SKM-1 treated with dmso at 0.1 percent for 144 hours (cell line): ENCODE data around the gene SLC39A1.

Experiments
- DNase-seq: peaks from one replicate; lab custom pipeline; 2025; ENCODE audit not compliant: unreplicated experiment; lab: John Stamatoyannopoulos, UW

The SLC39A1 gene

DNA sequence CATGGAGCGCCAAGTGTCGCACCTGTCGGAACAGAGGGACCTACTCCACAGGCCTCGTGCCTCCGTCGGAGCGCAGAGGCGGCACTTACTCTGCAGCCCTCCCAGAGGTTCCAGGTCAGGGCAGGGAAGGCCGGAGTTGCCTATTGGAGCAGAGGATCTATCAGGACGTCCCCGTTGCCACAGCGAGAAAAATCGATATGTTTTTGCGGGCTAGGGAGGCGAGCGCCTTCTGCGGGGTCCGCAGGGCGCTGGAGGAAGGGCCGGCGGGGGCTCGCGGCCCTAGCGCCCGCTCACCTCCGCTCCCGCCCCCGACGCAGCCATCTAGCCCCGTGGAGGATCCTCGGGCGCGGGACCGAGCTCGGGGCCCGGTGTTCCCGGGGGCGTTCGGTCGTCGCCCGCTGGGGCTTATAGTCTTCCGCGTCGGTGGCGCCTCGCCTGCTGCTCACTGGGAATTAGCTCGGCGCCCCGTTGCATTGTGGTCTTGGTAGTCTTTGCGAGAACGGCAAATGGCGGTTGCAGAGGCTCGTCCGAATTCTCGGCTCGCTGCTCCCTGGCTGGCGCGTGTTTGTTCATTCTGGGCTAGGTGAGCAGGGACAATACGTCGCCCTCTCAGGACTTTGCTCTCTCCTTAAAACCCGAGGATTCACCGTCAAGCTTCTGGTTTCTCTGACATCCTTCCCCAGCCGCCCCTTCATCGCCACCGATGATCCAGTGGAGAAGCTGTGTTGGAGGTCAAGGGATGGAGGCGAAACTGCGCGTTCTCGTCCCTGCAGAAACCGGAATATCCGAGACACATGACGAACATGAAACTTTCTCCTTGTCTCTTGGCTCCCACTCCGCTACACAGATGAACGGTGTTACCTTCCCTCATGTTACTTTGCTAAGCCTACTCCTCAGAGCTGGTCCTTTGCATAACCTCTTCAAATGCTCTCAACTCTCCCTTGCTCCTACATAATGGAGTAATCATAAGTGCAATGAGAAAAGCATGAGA is 14.2 kb upstream of the SLC39A1 start, which contains the start of gene JTB:
Gene JTB (minus strand): TSS at position 425 of the 991 bp plus-strand sequence. CDS start 422 bp downstream, at position 3.
- DNase-seq: peak; percentile 87

DNA sequence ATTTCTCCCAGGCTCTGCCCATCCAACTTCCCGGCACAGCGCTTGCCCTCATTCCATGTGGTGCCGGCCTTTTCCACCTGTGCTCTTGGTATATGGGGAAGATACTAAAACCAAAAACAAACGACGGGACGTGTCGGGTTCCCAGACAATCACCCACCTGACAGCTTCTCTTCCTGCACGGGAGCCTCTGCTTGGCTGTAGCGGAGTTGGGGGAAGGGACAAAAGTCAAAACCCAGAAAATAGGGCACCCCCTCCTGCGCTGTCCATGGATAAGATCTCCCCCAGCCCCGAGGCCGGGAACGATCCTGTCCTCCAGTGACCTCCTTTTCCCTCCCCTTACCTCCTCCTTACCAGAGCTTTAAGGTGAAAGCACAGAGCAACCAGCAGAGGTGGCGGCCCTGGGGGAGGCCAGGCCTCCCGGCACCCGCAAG is 13.5 kb upstream of the SLC39A1 start:
- no peak for DNase-seq

DNA sequence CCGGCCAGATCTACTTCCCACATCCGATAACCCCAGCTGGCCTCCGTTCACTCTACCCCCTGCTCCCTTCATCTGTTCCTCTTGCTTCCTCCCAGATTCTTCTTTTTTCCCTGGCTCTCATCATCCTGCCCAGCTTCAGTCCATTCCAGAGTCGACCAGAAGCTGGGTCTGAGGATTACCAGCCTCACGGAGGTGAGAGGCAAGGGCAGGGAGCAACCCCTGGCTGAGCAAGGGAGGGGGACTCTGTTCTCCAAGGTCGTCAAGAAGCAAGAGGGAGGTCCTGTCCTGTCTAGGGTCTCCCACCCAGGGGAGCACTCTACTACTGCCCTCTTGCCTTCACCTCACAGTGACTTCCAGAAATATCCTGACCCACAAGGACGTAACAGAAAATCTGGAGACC is 10.2 kb upstream of the SLC39A1 start:
- DNase-seq: no peak

DNA sequence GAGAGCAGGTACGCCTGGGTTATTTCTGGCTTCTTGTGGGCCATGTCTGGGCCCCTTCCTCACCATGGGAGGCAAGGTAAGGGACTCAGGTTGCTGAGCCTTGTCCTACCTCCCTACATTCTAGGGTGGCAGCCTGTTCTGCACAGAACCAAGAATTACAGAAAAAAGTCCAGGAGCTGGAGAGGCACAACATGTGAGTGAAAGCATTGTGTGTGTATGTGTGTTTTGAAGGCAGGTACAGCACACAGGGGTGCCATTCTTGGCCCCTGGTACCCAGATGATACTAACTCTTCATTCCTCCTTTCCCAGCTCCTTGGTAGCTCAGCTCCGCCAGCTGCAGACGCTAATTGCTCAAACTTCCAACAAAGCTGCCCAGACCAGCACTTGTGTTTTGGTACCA is 9.7 kb upstream of the SLC39A1 start:
- no peak for DNase-seq

DNA sequence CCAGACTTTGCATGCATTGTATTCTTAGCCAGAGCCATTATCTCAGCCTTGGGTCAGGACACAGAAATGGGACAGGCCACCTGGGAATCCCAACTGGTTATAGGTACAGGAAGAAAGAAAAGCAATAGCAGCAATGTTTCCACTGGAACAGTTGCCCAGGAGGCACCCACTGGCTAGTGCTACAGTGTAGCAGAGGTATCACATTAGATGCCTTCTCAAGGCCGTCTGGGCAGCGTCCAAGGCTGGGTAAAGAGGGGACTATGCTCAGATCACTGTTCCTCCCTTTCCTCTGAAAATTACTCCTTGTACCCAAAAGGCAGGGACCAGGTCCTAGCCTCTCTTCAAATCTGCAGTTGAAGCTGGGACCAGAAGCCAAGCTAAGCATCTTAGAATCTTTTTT is 7.0 kb upstream of the SLC39A1 start:
- DNase-seq: no peak

DNA sequence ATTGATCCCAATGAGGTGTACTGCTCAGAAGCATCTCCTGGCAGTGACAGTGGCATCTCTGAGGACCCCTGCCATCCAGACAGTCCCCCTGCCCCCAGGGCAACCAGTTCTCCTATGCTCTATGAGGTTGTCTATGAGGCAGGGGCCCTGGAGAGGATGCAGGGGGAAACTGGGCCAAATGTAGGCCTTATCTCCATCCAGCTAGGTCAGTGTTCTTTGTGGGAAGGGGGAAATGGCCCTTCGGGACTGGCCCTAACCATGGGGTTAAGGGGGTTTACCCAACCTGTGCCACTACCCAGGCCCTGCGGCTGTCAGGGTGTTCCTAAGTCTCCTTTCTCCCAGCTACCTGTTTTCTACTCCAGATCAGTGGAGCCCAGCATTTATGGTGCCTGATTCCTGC is 5.6 kb upstream of the SLC39A1 start:
- no peak for DNase-seq

DNA sequence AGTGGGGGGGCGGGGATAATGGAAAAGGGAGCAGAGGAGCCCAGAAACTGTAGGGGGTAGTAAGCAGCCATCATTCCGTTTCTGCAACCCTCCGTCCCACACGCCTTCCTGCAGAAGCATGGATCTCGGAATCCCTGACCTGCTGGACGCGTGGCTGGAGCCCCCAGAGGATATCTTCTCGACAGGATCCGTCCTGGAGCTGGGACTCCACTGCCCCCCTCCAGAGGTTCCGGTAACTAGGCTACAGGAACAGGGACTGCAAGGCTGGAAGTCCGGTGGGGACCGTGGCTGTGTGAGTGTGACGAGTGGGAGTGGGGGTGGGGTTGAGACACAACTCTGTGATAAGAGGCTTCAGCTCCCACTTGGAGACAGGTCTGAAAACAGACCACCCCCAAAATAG is 5.1 kb upstream of the SLC39A1 start:
- DNase-seq: no peak

DNA sequence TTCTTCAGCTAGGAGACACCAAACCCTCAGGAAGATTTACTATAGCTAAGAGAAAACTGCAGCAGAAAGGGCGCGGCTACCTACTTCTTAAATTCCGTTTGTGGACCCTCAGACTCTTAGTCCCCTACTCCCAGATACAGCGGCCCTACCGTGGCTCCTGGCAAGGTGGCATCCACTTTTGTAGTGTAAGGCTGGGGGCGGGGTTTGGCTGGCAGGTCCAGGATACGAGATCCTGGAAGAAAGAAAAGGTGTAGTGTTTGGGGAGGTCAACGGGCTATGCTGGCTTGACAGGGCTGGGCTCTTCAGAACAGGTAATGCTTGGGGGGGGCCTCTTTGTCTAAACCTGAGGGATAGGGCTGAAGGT is 4.6 kb upstream of the SLC39A1 start:
- no peak for DNase-seq

DNA sequence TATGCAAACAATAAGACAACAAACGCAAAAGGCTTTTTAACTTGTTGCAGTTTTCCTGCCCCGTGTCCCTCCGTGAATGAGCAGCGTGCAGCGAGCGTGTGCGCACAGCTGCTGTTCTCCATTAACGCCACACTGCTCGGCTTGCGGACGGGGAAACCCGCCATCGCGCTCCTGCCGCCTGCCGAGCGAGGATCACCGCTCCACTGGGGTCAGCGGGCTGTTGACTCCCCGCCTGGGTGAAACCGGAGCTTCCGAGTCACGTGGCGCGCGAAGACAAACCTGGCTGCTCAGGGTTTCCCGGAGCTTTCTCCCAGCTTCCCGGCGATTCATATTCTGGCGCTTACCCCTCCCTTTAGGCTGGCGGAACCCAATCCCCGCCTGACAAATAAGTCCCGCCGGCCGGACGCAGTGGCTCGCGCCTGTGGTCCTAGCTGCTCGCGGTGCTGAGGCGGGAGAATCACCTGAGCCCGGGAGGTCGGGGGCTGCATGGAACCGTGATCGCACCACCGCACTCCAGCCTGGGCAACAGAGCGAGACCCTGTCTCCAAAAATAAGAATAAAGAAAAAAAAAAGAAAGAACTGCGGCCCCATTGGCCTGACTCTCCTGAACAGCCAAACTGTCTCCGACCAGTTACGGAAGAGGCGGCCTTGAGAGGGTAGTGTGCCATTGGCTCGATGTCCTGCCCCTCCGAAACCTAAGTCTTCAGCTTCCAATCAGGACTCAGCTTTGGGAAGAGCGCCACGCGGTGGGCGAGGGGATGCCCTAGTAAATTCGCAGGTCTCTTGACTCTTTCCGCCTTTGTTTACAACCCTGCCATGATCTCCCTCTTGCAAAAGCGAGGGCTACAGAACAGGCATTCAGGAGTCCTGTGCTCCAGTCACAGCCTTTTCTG is 4.0 kb upstream of the SLC39A1 start, which contains the start of gene CREB3L4:
Gene CREB3L4 (plus strand): TSS at position 796 of the 893 bp plus-strand sequence. CDS start 624 bp downstream, outside the sequence.
- DNase-seq: peak; percentile 100

DNA sequence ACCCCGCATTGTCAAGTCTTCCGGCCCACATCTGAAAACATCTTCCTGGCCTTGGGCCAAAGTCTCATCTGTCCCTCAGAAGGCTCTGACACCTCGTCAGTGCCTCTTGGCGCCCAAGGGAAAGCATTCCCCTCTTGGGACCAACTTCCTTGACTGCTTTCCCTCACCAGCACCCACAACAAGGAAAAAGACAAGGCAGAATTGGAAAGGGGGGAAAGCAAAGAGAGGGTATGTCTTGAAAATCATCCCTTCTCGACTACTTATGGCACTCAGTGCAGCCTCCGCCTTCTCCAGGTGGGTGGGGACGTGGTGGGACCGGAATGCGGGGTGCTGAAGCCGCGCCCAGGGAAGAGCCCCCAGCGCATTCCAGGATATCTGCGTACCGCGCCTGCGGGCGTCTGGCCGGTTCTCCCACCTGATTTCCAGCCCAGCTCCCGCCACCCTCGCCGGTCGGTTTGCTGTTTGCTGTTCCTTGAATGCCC is 554 bp upstream of the SLC39A1 start:
- no peak for DNase-seq

DNA sequence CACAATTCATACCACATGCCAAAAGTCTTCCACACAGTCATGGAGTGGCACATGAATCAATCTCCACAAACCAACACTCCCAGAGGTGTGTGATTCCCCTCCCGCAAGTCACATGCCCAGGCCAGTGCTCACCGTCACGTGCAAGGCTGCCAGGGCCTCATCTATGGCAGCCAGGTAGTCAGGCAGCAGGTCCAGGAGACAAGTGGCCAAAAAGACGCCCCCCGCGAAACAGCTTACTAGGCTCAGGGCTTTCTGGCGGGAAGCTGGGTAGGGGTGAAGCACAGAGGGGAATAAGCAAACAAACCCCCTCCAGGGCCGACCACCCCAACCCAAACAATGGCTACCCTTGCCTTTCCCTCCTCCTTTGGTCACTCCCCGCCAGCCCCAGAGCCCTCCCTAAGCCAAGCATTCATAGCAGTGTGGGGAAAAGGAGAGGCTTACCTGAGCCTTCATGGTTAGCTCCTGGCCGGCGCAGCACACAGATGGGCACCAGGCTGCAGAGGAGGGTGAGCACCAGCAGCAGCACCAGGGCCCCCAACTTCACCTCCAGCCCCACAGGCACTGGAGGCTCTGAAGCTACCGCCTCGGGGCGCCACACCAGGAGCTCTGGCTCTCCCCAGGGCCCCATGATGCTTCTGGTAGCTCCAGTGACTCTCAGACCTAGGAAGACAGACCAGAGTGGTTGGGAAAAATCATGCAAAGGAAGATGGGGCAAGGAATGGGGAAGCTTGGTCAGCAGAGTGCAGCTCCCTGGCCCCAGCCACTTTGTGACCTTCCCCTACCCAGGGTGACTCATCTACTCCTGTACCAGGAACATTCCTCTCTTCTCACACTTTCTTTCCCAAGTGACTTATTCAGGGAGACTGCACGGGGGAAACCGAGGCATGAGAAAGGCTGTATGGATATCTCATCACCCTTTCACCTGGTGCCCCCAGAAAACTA is 978 bp downstream of the SLC39A1 start:
- DNase-seq: peak; percentile 56

DNA sequence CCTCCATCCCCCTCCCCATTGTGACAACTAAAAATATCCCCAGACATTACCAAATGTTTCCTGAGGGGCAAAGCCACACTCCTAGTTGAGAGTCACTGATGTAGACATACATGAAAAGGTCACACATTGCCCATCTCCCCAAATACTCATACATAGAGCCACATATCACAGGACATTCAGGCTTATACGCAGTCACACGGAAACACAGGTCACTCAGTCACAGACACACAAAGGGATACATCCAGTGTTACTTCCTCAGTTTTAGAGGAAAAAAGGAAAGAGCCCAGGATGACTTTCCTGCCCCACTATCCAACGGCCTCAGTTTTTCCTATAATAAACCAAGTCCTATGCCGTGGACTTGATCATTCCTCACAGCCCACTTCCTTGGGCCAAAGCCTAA is 1.9 kb downstream of the SLC39A1 start:
- no peak for DNase-seq

DNA sequence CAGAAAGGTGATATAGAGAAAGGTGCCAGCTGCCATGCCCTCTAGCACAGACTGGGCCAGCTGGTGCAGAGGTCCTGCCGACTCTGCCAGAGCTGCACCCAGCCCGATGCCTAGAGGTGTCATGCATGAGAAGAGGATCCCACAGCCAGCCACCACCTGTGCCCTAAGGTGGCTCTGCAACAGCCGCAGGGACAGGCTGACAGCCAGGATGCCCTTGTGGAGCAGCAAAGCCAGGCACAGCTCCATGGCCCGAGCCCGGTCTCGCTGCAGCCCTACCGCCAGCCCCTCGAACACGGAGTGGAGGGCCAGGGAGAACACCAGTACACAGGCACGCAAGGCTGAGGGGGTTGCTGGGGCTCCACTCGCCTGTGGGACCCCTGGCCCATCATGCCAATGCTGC is 3.1 kb downstream of the SLC39A1 start:
- DNase-seq: no peak

DNA sequence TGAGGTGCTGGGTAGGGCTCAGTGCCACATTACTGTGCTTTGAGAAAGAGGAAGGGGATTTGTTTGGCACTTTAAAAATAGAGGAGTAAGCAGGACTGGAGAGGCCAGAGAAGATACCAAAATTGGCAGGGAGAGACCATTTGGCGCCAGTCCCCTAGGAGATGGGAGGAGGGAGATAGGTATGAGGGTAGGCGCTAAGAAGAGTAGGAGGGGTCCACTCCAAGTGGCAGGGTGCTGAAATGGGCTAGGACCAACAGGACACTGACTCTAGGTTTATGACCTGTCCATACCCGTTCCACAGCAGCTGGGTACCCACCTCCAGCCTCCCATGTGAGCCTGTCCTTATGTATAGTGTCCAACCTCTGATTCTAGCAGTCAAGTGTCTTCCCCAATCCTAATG is 3.9 kb downstream of the SLC39A1 start:
- DNase-seq: no peak

DNA sequence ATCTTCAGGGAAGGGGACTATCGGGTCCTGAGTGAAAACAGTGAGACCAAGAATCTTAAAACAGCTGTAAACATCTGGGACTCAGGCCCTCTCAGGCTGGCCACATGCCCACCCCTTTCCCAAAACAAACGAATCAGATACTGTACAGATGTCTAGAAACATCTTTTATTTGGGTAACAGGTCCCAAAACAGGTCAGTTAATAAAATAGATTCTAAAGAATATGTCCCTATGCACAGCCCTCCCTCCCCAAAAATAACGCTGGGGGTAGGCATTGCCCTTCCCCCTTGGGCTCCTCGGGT is 4.4 kb downstream of the SLC39A1 start:
- DNase-seq: no peak

DNA sequence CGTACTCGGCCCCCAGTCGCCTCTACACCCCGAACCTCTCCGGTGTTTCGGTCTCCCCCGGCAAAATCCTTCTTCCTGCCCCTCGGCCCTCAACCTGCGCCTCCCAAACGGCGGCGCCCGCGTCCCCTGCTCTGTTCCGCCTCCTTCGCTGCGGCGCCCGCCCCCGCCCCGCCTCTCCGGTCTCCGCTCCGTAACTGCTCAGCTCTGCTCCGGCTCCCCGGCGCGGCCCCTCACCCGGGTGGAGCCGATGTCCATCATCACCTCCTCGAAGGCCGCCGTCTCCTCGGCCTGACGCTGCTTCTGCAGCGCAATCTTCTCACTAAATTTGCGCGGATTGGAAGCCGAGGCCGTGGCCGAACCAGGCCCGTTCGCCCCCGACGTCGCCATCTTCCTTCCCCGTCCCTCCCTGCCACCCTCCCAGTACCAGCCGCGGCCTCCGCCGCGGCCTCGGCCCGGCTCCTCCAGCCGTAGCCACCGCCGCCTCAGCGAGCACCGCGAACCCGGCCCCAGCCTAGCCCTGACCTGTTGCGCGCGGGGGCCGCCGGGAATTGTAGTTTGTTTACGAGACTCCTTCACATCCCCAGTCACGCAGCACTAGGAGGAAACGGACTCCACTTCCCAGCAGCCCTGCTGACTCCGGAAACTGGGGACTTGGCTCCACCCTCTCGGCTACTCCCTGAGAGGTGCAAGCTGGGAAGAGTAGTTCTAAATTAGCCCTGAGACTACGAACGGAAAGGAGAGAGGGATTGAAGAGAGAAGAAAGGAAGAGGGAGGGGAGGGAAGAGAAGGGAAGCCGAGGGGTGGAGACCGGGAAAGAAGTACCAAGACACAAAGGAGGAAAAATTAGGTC is 5.0 kb downstream of the SLC39A1 start, which contains the start of gene CRTC2:
Gene CRTC2 (minus strand): TSS at position 502 of the 850 bp plus-strand sequence. CDS start 115 bp downstream, at position 387.
- DNase-seq: peak; percentile 100

DNA sequence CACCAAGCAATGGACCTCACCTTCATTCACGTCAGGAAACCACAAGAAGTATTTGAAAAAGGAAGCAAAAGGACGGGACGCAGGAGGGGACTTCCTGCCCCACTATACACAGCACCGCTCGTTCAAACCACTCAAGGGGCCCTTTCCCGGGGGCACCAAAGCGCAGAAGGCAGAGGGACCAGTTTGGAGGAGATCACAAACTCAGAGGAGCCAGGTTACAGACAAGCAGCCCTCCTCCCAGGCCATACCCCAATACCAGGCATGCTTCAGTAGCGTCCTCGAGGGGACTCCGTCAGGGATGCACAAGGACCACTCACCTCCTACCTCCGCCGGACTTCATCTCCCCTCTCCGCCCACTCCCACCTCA is 5.6 kb downstream of the SLC39A1 start:
- DNase-seq: no peak

DNA sequence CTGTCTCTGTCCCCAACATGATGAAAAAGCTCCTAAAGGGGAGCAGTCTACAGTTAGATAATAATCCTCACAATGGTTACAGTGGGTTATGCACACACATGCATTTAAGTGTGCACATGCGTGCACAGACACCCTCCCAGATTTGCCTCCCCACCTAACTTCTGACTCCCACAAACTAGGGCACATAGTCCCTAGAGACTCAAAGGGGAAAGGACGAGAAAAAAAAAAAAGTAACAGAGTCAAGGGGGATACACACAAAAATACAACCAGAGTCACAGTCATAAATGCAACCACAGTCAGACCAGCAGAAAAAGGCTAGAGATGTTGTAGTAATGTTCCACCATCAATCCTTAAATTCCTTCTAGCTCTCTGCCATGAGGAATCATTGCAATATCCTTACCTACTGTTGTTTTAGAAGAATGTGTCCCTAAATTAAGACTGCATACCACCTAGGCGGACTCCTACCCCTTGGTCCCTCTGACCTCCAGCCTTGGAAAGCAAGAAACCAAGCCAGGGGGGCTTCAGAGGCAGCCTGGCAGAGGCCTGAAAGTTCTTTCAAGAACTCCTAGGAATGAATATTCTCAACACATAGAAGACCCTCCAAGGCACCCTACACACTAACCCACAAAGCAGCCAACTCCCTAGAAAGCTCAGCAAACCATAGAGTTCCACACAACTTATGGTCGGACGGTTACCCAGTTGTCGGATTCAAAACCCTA is 6.2 kb downstream of the SLC39A1 start:
- no peak for DNase-seq

DNA sequence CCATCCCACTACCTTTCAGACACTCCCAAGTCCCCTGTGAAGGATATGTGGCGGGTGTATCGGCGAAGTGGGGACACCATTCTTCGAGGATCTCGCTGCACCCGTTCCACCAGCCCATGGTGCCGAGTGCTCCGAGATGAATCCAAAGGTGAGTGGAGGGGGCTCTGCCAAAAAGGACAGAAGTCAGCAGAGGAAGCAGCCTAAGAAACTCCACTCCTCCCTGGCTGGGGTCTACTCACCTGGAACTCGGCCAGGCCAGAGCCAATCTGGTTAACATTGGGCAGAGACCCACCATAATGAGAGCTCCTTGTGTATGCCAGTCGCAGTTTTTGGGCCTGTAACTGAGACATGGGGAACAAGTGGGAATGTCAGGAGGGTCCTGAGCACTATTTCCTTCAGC is 8.5 kb downstream of the SLC39A1 start:
- no peak for DNase-seq
